Fibroblast of skin of right biceps (primary cell): ENCODE measurements around the gene FOXN1.
"Not testable (repeated sequence)": the region's sequence is repeated elsewhere in the genome, so short reads cannot be mapped to it uniquely, and the experiment has no call there.

Experiments used
- DNase-seq: peaks from one replicate; pipeline ENCODE4 v3.0.0-alpha.2; 2013

The FOXN1 gene, protein sequence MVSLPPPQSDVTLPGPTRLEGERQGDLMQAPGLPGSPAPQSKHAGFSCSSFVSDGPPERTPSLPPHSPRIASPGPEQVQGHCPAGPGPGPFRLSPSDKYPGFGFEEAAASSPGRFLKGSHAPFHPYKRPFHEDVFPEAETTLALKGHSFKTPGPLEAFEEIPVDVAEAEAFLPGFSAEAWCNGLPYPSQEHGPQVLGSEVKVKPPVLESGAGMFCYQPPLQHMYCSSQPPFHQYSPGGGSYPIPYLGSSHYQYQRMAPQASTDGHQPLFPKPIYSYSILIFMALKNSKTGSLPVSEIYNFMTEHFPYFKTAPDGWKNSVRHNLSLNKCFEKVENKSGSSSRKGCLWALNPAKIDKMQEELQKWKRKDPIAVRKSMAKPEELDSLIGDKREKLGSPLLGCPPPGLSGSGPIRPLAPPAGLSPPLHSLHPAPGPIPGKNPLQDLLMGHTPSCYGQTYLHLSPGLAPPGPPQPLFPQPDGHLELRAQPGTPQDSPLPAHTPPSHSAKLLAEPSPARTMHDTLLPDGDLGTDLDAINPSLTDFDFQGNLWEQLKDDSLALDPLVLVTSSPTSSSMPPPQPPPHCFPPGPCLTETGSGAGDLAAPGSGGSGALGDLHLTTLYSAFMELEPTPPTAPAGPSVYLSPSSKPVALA

DNA sequence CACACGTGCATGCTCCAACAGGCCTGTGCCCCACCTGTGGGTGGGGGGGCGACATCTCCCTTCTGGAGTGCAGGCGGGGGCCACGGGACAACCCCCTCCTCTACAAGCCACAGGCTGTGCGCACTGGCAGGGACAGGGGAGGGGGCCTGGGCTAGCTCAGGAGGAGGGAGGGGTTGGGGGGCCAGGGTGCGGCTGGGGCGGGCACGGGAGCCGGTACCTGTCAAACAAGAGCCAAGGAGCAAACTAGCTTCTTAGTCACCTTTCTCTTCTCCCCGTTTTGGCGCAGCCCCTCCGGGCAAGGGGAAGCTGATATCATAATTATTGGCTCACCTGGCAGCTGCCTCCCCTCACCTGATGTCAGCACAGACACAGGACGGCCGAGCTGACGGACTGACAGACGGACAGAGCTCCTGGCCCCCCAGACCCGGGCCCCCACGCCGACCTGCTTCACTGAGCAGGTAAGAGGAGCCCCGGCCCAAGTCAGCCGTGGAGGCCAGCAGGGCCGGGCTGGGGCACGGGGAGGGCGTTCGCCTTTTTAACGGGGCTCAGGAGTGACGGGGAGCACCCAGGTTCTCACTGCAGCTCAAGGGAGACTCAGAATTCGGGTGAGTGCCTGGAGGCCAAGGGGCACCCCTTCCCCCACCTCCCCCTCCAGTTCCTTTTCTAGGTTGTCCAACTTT, at the start of gene FOXN1:
FOXN1 (plus strand) TSS at position 363 of the 680 bp plus-strand sequence. CDS start 17,622 bp downstream, outside the sequence.
- no peak for DNase-seq

DNA sequence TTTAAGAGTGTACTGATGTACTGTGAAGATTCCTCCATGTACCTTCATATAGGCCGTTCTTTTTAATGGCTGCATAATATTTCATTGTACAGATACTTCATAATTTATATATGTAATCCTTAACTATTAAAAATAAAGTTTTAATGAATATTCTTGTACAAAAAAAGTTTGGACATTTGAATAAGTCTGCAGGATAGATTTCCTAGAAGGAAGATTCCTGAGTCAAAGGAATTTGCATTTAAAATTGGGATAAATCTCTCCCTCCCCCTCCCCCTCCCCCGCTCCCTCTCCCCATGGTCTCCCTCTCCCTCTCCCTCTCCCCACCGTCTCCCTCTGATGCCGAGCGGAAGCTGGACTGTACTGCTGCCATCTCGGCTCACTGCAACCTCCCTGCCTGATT, 48.3 kb upstream of the FOXN1 start:
- no peak for DNase-seq

DNA sequence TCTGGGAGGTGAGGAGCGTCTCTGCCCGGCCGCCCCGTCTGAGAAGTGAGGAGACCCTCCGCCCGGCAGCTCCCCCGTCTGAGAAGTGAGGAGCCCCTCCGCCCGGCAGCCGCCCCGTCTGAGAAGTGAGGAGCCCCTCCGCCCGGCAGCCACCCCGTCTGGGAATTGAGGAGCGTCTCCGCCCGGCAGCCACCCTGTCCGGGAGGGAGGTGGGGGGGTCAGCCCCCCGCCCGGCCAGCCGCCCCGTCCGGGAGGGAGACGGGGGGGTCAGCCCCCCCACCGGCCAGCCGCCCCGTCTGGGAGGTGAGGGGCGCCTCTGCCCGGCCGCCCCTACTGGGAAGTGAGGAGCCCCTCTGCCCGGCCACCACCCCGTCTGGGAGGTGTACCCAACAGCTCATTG, 47.3 kb upstream of the FOXN1 start:
- not testable (repeated sequence) for DNase-seq

DNA sequence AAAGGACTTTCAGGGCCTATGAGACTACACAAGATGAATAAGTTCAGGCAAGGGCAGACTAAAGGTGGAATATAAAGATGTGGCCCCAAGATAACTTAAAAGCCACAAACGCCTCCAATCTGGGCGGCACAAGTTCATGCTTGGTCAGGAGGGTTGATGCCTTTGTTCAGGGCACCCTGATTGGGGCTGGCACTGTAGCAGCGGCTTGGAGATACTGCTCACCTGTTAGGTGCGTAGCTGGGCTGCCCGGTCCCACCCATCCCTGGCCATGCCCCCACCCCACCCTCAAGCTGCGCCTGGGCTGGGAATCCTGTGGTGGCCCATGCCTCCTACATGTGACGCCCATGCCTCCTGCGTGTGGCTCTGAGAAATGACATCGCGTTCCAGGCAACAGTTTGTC, 45.2 kb upstream of the FOXN1 start:
- no peak for DNase-seq

DNA sequence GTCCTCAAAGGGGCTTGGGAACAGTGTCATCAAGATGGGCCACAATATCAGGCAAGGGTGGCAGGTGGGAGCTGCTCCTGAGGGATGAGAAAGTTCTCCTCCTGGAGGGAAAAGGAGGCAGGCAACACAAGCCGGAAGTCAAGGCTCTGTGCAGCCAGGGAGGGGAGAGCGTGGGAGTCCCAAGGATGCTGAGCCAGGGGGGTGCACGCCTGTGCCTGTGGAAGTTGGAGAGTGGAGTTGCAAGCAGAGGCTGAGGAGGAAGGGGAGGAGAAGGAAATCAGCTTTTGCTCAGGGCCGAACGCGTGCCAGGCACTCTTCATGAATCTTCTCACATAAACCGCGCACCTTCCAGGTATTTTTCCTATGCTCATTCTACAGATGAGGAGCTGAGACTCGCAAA, 40.1 kb upstream of the FOXN1 start:
- no peak for DNase-seq

DNA sequence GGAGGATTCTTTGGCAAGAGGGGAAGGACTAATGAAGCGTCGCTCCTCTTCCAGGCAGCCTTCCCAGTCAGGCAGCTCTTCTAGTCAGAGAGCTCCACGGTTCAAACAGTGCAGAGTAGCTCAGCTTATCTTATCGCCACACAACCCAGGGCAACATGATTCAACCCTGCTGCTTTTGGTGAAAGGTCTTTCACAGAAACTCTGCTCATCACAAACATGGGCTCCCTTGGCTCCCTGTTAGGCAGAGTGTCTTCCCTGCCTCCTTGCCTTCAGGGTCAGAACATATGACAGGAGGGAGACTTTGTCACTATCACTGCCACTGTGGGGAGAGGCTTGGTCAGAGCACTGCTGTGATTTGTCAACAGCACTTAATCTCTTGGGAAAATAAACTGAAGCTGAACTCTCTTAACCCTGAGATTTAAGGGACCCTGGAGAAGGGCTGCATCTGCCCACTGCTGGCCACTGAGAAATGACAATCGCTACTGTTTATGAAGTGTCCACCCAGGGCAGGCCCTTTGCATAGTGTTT, 39.6 kb upstream of the FOXN1 start:
- DNase-seq = no peak

DNA sequence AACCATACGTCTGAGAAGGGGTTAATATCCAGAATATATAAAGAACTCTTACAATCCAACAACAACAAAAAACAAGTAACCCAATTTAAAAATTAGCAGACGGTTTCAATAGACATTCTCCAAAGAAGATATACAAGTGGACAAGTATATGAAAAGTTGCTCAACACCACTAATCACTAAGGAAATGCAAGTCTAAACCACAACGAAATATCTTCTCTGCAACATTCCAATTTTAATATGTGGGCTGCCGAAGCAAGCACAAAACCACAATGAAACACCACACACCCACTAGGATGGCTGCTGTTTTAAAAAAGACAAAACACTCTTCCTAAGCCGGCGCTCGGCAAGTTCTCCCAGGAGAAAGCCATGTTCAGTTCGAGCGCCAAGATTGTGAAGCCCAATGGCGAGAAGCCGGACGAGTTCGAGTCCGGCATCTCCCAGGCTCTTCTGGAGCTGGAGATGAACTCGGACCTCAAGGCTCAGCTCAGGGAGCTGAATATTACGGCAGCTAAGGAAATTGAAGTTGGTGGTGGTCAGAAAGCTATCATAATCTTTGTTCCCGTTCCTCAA, 38.6 kb upstream of the FOXN1 start:
- DNase-seq = peak; percentile 59

DNA sequence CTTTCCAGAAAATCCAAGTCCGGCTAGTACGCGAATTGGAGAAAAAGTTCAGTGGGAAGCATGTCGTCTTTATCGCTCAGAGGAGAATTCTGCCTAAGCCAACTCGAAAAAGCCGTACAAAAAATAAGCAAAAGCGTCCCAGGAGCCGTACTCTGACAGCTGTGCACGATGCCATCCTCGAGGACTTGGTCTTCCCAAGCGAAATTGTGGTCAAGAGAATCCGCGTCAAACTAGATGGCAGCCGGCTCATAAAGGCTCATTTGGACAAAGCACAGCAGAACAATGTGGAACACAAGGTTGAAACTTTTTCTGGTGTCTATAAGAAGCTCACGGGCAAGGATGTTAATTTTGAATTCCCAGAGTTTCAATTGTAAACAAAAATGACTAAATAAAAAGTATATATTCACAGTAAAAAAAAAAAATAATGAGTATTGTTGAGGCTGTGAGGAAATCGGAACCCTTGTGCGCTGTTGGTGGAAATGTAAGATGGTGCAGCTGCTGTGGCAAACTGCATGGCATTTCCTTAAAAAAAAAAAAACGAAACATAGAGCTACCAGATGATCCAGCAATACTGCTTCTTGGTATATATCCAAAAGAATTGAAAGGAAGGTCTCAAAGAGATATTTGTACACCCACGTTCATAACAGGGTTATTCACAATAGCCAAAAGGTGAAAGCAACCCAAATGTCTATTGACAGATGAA, 38.0 kb upstream of the FOXN1 start:
- DNase-seq = not testable (repeated sequence)

DNA sequence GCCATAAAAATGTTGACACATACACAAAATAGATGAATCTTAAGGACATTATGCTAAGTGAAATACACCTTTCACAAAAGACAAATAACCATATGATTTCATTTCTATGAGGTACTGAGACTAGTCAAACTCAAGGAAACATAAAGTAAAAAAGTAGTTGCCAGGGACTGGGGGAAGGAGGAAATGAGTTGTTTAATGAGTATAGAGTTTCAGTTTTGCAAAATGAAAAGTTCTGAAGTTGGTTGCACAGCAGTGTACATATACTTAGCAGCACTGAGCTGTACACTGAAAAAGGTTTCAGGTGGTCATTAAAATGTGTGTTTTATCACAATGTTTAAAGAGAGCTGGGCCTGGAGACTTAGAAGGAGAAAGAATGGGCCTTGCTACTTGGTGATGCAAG, 37.4 kb upstream of the FOXN1 start:
- no peak for DNase-seq

DNA sequence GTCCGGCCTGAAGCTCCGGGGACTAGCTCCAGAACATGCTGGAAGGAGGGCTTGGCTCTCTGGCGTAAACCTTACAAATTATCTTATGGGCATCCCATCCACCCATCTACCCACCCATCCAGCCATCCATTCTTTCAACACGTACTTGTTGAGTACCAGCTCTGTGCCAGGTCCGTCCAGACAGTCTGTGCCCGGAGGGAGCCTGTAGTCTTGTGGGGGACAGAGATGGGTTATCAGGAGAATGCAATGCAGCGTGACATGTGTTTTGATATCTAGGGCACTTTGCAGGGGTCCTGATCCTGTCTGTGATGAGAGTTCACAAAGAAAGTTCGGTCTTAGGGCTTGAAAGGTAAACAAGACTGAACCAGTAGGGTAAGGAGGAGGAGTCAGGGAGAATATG, 36.8 kb upstream of the FOXN1 start:
- no peak for DNase-seq

DNA sequence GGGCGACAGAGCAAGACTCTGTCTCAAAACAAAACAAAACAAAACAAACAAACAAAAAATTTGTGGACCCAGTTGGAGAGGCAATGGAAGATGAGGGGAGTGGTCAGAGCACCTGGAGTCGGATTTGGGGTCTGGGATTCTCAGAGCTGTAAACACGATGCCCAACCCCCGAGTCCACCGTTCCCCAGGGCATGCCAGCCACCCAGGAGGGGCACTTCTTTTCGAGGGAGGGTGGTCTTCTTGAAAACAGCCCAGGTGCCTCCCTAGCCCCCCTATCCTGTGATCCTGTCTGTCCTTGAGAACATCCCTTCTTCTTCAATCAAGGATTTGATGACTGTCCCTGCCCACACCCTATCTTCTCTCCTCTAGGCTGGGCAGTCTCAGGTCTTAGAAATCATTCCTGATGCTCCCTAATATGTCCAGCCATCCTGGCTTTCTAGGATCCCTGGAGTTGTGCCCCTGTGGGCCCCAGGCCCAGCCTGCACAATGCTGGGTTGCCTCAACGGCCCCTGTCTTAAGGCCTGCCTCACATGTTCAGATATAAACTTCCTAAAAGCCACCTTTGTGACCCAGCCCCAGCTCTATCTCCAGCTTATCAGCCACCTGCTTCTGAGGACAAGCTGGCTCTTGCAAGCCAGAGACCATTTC, 35.8 kb upstream of the FOXN1 start:
- DNase-seq = no peak

DNA sequence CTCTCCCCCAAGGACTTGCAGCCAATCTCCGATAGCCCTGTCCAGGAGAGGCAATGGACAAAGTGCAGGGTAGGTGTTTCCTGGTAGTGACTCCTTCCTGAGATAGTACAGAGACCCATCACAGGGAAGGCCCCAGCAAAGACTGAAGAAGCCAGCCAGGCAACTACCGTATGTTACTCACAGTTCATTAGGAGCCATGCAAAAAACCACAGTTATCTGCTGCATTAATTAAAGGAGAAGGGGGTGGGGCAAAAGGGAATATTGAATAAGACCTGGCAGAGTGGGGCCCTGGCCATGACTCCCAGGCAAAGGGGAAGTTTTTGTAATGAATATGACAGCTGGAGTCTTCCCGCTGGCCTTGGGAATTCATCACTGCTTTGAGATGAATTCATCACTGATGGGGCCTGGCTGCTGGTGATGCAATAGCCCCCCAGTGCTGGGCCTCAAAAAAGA, 35.2 kb upstream of the FOXN1 start:
- peak; percentile 24 for DNase-seq

DNA sequence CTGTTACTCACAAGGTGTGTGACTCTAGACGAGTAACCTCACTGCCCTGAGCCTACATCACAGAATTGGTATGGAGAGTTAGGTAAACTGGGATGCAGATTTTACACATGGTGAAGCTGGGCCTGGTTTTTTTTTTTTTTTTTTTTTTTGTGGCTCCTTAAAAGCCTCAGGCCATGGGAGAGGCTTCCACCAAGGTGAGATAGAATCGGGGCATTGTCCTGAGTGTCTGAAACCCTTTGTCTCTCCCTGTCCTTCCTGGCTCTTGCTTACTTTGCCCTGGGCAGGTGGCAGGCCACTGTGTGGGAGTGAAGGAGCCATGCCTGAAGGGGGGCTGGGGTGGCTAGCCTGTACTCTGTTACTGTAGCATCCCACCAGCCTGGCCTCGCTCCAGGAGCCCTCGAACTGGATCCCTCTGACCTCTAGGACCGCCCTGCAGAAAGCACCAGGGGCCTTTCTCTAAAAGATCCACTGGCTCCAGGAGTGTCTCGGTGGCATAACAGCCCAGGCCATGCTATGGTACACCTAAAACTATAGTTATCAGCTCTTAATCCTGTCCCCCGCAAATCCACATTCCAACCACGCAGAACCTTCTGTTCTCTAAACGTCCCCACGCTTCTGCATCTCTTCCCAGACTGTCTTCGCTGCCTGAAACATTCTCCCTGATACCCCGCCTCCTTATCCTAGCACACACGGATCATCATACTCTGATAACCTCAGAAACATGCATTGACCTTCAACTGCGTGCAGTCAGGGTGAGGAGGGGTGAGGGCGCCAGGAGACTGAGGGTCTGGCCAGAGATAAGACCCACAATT, 34.4 kb upstream of the FOXN1 start:
- no peak for DNase-seq

DNA sequence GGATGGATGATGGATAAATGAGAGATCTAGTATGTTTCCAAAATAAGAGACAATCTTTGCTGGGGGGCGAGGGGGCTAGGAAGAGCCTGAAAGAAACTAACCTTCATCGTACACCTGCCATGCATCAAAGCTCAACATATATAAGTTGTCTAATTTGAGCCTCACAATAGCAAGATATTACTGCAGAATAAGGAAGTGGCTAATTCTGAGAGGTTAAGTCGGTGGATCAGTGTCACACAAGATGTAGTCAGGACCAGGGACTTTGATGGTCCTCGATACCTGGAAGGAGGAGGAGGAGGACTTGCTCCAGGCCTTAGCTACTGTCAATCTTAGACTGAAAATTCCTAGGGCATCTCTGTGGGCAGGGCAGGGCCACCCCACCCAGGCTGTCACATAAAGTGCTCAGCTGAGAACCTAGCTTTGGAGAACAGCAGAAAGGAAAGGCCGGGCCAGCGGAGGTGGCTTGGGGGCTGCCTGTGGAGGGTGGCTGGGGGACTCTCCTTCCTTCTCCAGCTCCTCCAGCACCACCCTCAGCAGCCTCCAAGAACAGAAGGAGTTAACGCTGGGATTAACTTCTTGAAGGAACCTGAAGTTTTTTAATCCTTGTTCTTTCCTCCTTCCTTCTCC, 33.2 kb upstream of the FOXN1 start:
- no peak for DNase-seq

DNA sequence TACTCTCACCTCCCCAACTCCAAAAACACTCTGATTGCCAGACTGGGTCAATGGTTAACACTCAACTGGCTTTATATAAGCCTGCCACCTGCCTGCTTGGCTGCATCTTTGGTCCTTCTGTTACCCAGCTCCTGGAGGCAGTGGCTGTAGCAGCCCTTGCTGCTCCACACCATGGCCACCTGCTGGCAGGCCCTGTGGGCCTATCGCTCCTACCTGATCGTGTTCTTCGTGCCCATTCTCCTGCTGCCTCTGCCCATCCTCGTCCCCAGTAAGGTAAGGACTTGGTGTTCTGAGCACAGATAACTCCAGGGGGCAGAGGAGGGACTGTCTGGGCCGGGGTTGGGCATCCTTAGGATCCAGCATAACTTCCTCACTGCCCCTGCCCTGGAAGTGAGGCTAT, 32.6 kb upstream of the FOXN1 start, which contains the start of gene SLC13A2:
SLC13A2 (plus strand) TSS at position 103 of the 400 bp plus-strand sequence; CDS start at position 172, 69 bp downstream.
- DNase-seq = no peak

DNA sequence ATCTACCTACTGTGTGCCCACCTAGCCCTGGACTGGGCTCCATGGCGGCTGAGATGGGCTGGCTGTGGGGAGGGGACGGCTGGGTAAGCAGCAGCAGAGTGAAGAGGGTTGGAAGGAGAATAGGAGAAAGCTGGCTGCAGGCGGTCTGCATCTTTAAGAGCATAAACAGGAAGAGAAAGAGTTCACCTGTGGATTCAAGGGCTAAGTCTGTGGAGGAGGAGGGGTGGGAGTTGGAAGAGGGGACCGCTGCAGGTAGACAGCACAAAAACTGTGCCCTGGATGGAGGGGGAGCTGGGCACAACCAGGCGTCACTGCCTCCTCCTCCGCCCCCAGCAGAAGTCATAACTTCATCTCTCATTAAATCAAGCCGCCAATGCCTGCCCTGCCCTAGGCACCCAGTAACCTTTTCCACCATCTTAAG, 32.0 kb upstream of the FOXN1 start:
- no peak for DNase-seq

DNA sequence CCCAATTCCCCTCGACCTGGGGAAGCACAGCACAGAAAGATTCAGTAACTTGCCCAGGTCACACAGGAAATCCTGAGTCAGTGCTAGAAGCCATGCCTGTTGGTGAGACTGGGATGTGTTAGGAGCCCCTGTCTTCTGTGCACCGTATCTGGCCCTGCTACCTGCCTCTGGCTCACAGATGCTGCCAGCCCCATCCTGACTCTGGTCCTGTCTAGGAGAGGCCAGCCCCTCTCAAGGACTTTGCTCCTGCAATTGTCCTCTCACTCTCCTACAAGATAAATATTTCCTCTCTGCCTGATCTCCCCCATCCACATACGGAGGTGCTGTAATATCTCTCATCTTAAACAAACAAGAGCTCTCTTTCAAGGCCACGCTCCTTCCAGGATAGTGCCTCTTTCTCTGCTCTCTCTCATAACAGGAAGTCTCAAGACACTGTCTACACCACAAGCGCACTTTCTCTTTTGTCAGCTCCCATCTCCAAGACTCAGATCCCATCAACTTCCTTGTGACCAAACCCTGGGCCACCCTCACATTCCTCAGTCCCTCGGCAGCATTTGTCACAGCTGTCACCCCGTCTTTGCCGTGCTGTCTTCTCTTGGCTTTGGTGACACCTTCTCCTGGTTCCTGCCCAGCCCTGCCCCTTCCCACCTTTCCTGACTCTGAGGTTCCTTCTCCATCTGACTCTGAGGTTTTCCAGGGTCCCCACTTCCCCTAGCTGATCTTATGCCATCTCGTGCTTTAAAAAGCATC, 30.8 kb upstream of the FOXN1 start:
- no peak for DNase-seq

DNA sequence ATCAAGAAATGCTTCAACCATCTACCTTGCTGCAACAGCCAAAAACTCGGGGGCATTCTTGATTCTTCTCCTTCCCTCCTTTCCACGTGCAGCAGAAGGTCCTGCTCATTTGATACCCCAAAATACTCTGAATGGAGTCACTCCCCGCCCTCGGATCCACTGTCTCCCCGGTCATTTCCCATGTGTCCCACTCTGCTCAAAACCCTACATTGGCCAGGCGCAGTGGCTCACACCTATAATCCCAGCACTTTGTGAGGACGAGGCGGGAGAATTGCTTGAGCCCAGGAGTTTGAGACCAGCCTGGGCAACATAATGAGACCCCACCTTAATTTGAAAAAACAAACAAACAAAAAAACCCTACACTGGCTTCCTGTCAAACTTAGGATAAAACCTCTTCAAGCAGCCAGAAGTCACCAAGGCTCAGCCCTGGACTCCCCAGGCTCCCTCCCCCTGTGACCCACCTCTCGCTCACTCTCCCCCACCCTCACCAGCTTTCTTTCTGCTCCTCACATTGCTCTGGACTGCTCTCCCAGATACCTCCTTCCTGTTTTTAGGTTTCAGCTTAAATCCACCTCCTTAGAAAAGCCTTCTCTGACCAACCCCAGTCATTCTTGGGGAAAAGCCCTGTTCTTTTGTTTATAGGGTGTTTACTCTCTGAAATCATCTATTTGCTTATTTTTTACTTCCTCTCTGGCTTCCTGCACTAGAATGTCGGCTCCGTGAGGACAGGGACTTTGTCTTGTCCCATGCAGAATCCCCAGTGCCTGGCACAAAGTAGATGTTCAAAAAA, 29.9 kb upstream of the FOXN1 start:
- no peak for DNase-seq

DNA sequence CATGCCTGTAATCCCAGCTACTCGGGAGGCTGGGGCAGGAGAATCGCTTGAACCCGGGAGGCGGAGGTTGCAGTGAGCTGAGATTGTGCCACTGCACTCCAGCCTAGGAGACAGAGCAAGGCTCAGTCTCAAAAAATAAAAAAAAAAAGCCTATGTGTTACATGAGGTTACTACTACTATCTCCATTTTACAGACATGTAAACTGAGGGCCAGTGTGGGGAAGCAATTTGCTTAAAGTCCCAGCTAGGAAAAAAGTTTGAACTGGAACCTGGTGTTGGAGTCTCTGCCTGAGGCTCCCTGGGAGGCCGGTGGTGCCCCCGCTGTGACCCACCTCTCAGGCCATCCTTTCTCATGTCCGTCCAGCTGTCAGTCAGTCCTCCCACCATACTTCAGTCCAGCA, 28.2 kb upstream of the FOXN1 start:
- DNase-seq = no peak
